HG02981 (cell line): ENCODE data around the gene SLC6A1.

Experiments
- ATAC-seq: cut with Tn5 transposase; IDR thresholded peaks from one replicate; pipeline ENCODE4 v1.9.1; 2021; ENCODE audit warnings: mild to moderate bottlenecking, moderate library complexity; ENCODE audit not compliant: unreplicated experiment

SLC6A1 gene

DNA sequence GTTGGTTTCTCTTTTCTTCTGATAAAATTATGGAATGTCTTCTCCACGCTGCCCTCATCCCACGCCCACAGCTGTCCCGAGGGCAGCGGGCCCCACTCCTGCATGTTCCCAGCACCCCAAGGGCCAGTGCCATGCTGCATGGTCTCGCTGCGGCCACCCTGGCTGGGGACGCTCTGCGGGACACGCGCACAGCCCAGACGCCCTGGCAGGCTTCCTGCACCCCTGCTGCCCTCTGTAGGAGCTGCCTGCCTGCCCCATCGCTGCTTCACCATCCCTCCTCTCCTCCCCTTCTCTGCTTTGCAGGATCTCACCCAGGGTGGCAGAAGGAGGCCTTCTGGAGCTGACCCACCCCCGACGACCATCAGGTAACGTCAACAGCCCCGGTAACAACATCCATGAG, 22.8 kb downstream of the SLC6A1 start:
- no peak for ATAC-seq

DNA sequence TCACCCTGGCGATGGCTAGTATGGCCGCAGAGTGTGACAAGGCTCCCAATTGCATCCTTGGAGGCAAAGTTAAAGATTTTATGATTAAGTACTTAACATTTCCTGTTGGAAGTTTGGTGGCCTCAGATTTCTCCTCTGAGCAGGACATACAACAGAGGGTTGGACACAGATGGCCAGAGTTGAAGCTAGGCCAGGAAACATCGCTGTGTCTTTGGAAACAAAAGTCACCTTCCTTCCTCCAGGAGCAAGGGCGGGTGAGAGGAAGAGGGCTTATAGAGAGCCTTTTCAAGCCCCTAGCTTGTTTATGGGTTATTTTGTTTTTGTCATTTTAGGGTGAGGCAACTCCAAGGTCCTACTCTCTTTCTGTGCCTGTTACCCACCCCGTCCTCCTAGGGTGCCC, 24.2 kb downstream of the SLC6A1 start:
- no peak for ATAC-seq

DNA sequence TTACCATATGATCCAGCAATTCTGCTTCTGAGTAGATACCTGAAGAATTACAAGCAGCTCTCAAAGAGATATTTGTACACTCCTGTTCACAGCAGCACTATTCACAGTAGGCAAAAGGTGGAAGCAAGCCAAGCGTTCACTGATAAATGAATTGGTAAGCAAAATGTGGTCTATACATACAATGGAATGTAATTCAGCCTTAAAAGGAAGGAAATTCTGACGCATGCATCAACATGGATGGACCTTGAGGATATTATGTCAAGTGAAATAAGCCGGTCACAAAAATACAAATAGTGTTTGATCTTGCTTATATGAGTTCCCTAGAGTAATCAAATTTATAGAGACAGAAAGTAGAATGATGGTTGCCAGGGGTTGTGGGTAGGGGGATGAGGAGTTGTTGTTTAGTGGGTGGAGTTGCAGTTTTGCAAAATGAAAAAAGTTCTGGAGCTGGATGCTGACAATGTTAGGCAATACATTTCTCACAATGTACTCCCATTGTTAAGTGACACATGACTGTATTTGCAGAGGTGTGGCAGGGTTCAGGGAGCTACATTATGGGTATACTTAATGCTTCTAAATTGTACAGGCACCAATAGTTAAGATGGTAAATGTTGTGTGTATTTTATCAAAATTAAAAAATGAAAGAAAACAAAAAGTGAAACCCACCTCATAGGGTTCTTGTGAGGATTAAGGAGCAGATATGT, 26.7 kb downstream of the SLC6A1 start:
- no peak for ATAC-seq

DNA sequence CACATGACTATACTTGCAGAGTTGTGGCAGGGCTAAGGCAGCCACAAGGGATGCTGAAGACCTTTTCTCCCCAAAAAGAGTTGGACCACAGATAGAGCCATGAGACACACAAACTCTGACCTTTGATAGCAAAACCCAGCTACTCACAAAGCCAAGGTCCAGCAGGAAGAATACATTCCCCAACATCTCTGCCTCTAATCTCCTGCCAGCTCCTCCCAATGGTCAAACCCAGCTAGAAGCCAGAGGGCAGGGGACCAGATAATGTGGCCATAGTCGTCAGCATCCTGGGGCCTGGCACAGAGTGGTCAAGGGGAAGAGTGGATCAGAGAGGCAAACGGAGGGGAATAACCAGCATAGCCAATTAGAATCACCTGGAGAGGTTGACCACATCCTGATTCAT, 28.2 kb downstream of the SLC6A1 start:
- no peak for ATAC-seq

DNA sequence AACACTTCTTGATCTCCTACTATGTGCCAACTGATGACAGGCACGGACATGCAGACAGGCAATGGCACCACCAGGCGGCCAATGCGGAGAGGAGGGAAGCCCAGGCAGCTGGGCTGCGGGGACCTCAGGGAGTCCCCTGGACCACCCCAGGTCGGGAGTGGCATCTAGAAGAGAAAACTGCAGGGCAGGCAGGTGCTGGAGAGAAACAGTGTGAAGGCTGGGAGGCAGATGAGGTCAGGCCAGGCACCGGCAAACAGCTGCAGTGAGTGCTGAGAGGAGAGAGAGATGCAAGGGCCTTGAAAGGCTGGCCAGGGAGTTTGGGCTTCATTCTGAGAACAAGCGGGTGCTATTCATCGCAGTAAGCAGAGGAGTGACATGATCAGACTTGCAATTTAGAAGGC, 29.1 kb downstream of the SLC6A1 start:
- ATAC-seq: no peak

DNA sequence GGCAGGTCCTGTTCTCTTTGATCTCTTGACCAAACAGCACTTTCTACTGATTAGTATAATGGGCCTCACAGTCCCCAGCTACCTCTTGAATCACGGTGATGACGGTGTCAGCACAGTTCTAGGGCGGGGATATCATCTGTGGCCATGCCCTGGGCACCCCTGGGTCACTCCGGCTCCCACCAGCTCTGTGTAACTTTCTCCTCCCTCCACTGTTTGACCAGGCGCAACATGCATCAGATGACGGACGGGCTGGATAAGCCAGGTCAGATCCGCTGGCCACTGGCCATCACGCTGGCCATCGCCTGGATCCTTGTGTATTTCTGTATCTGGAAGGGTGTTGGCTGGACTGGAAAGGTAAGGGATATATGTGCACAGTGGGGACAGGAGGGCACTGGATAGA, 29.6 kb downstream of the SLC6A1 start:
- ATAC-seq: no peak

DNA sequence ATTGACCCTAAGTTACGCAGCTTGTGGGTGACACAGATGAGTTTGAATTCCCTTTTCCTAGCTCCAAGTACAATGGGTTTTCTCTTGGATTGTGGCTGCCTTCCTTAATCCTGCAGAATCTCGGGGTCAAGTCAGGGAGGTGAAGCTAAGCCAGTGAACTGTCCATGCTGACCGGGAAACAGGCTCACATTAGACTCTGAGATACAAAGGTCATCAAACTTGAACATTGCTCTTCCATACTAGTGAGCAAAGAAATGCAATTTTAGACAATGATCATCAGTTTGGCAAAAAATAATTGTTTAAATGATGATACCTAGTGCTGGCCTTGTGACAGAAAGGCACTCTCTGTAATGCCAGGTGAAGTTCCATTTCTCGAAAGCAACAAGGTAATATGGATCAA, 31.6 kb downstream of the SLC6A1 start:
- no peak for ATAC-seq

DNA sequence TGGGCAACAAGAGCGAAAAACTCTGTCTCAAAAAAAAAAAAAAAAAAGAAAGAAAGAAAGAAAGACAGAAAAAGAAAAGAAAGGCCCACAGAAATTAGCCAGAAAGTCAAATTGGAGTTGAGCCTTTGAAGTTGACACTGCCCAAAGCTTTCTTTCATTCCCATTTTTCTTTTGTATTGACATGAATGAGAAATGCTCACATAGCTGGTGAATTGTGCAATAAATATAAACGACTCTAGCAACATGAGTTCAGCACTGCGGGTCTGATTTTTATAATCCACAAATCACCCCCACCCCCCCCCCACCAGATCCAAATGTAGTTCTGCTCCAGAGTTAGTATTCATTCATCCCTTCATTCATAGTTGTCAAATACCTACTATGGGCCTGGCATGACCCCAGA, 37.4 kb downstream of the SLC6A1 start:
- no peak for ATAC-seq

DNA sequence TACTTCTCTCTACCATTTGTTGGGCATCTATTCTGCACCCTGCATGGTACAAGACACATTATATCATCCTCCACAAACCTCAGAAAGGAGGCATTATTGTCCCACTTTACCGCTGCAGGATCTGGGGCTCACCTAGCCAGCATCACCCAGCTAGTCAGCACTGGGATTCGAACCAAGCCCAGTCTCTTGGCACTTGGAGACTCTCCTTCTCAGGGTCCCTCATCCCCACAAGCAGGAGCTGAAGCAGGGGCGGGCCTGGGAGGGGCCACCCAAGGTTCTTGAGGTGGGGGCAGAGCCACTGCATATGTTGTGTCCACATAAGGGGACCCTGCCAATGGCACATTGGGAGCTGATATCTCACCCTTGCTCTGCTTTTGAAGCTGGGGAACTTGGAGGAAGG, 41.3 kb downstream of the SLC6A1 start:
- no peak for ATAC-seq

DNA sequence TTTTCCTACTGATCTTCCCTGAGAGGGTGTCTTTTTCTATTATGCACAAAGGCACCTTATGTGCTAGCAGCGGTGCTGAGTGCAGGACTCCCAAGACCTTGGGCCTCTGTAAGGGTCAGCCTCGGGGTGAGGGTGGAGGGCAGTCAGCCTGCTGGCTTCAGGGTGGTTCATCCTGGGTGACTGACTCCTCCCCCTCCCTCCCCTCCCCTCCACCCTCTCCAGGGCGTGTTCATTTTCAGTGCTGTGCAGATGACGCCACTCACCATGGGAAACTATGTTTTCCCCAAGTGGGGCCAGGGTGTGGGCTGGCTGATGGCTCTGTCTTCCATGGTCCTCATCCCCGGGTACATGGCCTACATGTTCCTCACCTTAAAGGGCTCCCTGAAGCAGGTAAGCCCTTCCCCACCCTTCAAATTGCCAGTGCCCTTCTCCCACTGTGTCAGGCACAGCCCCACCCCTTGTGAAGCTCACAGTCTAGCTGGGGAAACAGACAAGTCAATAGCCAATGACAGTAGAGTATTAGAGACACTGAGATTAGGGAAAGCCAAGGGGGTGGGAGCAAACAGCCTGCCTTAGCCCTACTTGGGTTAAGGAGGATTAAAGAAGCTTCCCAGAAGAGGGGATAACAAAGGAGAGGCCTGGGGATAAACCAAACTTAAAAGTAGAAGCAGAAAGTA, 41.9 kb downstream of the SLC6A1 start:
- ATAC-seq: no peak

DNA sequence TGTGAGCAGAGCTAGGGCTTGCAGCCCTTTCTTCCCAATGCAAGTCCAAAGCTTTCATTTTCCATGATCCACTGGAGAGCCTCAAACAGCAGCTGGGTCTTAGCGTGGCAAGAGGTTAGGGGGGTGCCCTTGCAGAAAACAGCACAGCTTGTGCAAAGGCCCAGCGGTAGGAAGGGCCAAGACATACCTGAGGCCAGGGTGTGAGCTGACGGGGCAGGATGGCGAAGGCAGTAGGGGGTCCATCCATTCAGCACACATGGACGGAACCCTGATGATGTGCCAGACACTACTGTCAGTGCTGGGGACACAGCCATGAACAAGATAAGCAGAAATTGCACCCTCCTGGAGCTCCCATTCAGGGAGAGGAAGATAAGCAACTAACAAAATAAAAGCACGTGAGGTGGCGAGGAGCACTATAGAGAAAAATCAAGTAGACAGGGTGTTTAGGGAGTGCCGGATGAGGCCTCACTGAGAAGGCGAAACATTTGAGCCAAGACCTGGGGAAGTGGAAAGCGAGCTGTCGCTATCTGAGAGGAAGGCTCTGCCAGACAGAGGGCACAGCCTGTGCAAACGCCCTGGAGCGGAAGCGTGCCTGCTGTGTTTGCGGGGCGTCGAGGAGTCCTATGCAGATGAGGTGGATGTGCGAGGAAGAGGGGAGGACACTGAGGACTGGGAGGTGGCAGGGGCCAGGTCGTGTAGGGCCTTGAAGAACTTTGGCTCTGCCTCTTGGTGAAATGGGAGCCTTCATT, 43.4 kb downstream of the SLC6A1 start:
- ATAC-seq: no peak

DNA sequence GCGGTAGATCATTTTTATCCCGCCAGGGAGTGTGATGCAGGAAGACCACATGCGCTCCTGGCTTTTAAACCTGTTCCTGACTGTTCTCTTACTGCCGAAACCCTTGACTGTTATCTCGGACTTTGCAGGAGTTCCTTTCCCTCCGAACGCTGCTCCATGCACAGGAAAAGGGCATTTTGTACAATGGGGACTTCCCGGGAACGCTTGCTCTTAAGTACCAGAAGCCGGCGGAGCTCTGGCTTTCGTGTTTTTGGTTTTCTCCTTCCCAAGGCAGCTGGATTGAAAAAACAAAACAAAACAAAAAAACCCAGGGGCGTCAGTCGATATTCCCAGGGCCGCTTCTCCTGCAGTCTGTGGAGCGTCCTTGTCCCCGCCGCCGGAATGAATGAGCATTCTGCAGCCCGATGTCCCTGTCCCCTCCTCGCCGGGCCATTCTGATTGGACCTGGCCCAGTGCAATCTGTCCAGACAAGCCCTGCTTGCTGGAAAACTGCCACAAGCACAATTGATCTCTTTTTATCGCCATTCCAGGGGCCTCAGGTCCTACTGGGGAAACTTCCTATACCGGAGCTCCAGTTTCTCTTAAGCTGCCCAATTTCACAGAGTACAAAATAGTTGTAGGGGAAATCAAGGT, 44.8 kb downstream of the SLC6A1 start:
- ATAC-seq: no peak

DNA sequence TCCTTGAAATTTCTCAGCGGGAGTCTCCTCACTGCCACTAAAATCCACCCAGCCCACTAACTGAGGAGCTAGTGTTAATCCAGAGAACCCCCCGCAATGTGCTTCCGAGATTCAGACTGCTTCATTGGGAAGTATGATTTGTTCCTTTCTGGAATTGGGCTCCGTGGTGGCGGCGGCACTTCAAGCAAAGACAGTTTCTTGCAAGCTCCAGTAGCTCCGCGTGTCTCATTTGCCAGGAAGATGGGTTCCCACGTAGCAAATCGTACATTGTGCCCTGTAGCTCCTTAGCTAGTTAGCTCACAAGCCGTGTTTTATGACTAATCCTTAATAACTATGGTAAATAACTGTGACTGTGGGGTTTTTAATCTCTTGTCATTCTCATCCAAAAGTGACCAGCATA, 45.4 kb downstream of the SLC6A1 start:
- ATAC-seq: no peak

DNA sequence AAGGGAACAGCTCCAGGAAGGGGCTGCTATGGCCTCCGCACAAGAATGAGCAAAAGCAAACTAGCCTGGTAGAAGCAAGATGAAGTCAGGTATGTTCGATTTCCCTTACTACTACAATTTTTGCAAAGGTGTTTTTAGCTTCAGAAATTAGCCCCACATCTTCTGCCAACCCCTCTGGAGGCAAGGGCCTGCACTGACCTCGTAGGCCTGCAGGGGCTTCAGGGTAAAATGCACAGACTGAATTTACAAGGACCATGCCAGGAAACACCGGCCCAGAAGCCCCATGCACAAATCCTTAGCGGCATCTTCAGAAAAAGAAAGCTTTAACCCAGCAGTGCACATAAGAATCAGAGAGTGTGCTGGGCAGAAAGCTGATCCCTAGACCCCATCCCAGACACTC, 53.0 kb downstream of the SLC6A1 start:
- no peak for ATAC-seq

DNA sequence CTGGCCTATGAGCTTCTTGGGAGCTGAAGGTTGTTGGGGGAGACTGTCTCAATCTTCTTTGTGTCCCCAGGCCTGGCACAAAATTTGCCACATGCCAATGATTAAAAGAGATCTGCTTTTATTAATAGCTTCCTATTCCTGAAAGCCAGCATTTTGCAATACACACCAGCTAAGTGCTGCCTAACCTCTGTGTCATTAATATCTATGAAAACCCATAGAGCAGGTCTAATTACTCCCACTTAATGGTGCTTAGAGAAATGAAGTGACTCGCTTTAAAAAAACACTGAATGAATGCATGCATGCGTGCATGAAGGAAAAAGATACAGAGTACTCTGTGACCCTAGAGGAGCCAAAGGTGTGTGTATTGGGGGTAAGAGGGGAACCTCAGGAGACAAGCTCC, 55.0 kb downstream of the SLC6A1 start:
- no peak for ATAC-seq

DNA sequence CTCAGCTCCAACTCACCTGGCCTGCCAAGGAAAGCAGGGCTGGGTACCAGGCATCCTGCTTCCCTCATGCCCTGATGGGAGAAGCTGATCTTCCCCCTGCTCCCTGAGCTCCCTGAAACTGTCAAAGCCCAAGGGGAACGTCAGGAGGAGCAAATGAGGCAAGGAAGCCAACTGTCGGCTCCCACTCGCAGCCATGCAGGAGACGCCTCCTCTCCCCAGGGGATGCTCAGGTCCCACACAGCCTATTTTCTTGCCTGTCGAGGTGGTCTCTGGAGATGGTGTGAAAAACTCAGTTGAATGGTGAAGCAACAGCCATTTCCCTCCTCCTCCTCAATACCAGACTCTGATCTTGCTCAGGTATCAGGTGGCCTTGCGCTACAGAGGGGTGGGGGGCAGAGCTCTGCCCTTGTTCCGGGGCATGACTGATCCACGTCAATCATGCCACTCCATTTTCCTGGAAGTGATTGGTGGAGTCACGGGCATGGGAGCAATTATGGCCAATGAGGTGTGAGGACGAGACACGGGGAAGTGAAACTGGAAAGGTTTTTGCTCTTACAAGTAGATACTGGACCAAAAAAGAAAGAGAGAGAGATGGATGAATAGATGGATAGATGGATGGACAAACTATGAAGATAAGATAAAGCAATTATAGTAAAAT, 58.2 kb downstream of the SLC6A1 start:
- ATAC-seq: no peak

DNA sequence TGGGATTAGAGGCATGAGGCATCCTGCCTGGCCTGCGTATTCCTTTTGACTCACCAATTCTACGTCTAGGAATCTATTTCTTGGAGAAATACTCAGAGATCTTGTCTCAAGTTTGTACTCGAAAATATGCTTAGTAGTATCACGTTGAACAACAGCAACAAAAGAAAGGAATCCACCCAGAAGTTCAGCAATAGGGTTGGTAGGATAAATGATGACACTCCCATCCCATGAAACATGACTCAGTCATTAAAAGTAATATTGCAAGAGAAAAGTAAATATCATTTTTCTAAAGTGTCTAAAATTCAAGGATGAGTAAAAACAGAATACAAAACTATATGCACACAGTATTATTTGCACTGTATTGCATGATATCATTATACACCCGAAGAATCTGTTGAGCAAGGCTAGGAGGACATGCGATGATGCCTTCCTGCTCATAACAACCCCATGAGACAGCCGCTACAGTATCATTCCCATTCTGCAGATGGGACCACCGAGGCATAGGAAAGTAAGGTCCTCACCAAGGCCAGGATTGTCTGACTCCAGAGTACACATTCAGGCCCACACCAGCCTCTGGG, 61.5 kb downstream of the SLC6A1 start:
- ATAC-seq: no peak

DNA sequence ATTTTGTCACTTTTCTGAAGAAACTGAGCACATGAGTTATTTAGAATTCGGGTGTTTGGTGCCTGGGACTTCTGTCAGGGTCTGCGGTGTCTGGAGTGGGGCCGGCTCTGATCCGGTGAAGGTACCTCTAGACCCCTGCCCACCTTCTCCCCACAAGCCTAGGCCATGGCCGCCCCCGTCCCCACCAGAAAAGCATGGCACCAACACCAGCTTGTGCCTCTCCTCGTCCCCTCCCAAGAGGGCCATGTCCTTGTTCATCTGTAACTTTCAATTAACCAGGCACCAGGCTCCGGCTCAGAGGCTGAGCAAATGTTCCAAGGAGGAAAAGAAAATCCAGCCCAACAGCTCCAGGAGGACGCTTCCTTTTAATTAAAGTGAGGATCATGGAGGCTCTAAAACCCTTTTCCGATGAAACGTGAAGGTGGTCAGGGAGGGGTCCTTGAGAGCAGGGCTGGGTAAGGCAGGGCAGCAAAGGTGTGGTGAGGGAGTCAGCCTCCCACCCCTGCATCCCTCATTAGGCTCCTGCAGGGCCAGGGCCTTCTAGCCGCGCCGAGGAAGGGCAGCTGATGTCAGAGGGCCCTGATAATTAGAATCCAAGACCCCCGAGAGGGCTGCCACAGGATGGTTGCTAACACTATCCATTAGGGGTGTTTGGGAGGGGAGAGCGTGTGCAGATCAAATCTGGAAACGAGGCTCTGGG, 62.3 kb downstream of the SLC6A1 start:
- no peak for ATAC-seq

DNA sequence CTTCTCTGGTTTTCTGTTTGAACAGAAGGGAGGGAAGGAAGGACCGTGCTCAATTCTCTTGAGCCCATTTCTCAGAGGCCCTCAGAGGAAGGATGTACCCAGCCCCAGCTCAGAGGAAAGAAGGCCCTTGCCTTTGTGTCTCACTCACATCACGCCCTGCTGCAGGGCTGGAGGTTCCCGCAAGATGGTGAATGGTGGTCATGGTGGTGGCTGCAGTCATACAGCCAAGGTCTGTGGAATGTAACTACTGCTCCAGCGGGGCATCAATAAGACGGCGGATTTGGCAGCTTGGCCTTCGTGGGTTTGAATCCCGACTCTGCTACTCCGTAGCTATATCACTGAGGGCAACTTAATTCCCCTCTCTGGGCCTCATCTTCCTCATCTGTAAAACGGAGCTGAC, 62.9 kb downstream of the SLC6A1 start:
- ATAC-seq: no peak

DNA sequence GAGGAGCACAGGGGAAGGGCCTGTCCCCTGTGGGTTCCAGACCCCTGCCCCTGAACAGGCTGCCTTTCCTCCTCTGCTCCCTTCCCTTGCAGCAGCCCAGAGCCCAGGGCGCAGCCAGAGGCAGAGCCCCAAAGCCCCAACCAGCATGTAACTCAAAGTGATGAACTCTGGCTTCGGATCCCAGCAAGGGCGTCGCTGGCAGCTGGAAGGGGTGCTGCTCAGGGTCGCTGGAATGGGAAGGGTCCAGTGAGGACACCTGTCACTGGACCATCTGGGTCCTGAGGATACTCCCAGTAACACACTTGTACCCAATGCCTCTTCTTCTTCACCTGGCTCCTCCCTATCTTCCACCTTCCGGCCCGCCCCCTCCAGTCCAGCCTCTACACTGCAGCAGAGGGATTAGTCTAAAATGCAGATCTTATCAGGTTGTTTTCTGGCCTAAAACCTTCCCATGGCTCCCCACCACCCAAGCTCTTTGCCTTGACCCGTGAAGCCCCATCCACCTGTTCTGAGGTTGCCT, 64.0 kb downstream of the SLC6A1 start:
- no peak for ATAC-seq
